ENCODE data around the gene FGGY. TPM values are rescaled to one million over a fixed set of nuclear protein-coding genes. Genes with fewer than 3 reads are reported as not detected.

The FGGY gene
- total RNA-seq, 1 experiment from 2014 or later = 14.6 TPM

GRCh38 chr1:59747420-59748024, 450.6 kb downstream of the FGGY start:
- Histone ChIP-seq H2BK5ac (ENCODE audit: insufficient read length, low read length) (no peak overlapping the region), H3K27me3 (ENCODE audit: insufficient read depth, low read length) (no peaks in the 10 kb centered on the region), H3K23me2 (ENCODE audit: insufficient read length, low read depth, low read length, poor library complexity, severe bottlenecking) (no peaks in the 10 kb centered on the region), H4K5ac (ENCODE audit: insufficient read length, low read depth, low read length) (no peak overlapping the region), H3K18ac (ENCODE audit: insufficient read length, low read depth, low read length) (no peak overlapping the region), H2BK15ac (ENCODE audit: low read depth, low read length) (no peak overlapping the region), H2AFZ (ENCODE audit: low read length) (no peak overlapping the region), H2BK20ac (ENCODE audit: low read depth, low read length, poor library complexity, severe bottlenecking) (no peak overlapping the region), H2BK120ac (ENCODE audit: low read depth, low read length, poor library complexity, severe bottlenecking) (no peak overlapping the region), H3K4ac (ENCODE audit: low read depth, low read length) (no peak overlapping the region), H3K4me1 (ENCODE audit: insufficient read depth, low read length) (no peaks in the 10 kb centered on the region), H3K27ac (ENCODE audit: insufficient read length, low read depth, low read length) (no peak overlapping the region), H3K4me2 (ENCODE audit: insufficient read depth, insufficient read length, low read length) (no peak overlapping the region), H4K8ac (replicated peaks; ENCODE audit: insufficient read length, low read depth, low read length) (no peak overlapping the region), H3K56ac (ENCODE audit: insufficient read length, low read depth, low read length) (no peak overlapping the region), H4K20me1 (ENCODE audit: control insufficient read depth, insufficient read depth, insufficient read length) (no peaks in the 10 kb centered on the region), H3K9me3 (ENCODE audit: control insufficient read depth, low read depth, low read length) (no peaks in the 10 kb centered on the region), H3K14ac (ENCODE audit: insufficient read depth, low read length) (no peak overlapping the region), H3K79me2 (ENCODE audit: insufficient read depth, low read length) (no peaks in the 10 kb centered on the region), H2BK12ac (ENCODE audit: insufficient read length, low read depth, low read length) (no peak overlapping the region), H3K23ac (ENCODE audit: insufficient read length, low read depth, low read length) (no peak overlapping the region), H3K9ac (ENCODE audit: extremely low read depth, insufficient read length, low read length) (no peak overlapping the region), H2AK5ac (ENCODE audit: insufficient read length, low read length) (no peak overlapping the region), H4K91ac (ENCODE audit: insufficient read length, low read depth, low read length) (no peak overlapping the region), H3T11ph (ENCODE audit: low read length) (no peak overlapping the region), H3K79me1 (ENCODE audit: insufficient read depth, low read depth, low read length, poor library complexity, severe bottlenecking) (no peaks in the 10 kb centered on the region)
- H3K4me1 Mint-ChIP-seq = peaks cover 0 to 8% of the 10 kb centered on the region in 2 experiments; a peak in 1 of 4 replicates
- no peak overlapping the region for H3K27ac Mint-ChIP-seq
- no peak overlapping the region for H3K4me3 Mint-ChIP-seq
- WGBS (ENCODE audit: extremely low coverage, insufficient read length, low lambda C conversion rate) = no CpG with 5 or more reads among the region's 2 CpGs
- no peaks in the 10 kb centered on the region for H3K27me3 Mint-ChIP-seq (ENCODE audit: low read depth)
- no peak for DNase-seq
- no peaks in the 10 kb centered on the region for H3K9me3 Mint-ChIP-seq
- H3K36me3 Mint-ChIP-seq (ENCODE audit: insufficient read depth in 1 of 3, low read depth in 3 of 3) = no peaks in the 10 kb centered on the region
- TF ChIP-seq CTCF (conservative IDR thresholded peaks at IDR 0.05) = no peak
